ENCODE data around the gene TM6SF1. TPM values are rescaled to one million over a fixed set of nuclear protein-coding genes. Genes with fewer than 3 reads are reported as not detected.
"Not testable (repeated sequence)": the region's sequence is repeated elsewhere in the genome, so short reads cannot be mapped to it uniquely, and the experiment has no call there.

The TM6SF1 gene
- polyA plus RNA-seq, 3 donors = 0.67 to 8.8 (median 5.5) TPM

GRCh38 chr15:83160741-83161140, 53.3 kb downstream of the TM6SF1 start:
- WGBS, 3 donors = 96 to 98% (median 97%) methylated on average over 3 of the region's 3 CpGs
- no peak overlapping the region for H3K27ac ChIP-seq (ENCODE audit: low read depth, low read length)

GRCh38 chr15:83163032-83163431, 55.6 kb downstream of the TM6SF1 start:
- 71 to 86% (median 74%) methylated on average over 4 of the region's 4 CpGs for WGBS, 3 donors
- H3K27ac ChIP-seq (ENCODE audit: low read depth, low read length) = no peak overlapping the region

- WGBS, 3 donors = 79 to 92% (median 81%) methylated on average over 1 of the region's 1 CpG
- H3K27ac ChIP-seq (ENCODE audit: low read depth, low read length) = no peak overlapping the region
Observed at GRCh38 chr15:83164111-83164770, 56.8 kb downstream of the TM6SF1 start.

DNA sequence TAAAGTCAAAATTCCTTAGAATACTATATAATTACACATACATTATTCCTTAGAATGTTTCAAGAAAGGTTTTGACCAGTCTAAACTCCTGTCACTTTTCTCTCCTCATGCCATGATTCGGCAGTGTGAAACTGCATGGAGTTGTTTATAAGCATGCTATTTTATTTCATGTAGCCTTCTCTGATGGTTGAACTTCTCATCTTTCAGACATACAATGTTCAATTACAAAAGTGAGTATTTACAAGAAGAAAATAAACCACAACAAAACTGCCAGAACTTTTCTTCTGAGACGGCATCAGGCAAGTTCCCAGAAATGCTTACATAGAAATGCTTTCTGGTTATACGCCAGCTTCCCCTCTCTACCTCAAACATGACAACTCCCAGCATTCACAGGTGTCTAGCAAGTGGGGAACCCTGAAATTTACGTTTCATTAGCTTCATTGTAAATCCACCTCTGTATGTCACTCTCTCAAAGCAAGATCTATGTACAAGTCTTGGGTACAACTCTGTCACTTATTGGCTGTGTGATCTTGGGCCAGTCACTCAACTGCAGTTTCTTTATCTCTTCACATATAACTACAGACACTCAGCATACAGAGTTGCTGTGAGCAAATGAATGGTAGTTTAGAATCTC, 57.4 kb downstream of the TM6SF1 start:
- 81 to 87% (median 87%) methylated on average over 4 of the region's 4 CpGs for WGBS, 3 donors

GRCh38 chr15:83166218-83166617, 58.8 kb downstream of the TM6SF1 start:
- no peak overlapping the region for H3K27ac ChIP-seq (ENCODE audit: low read depth, low read length)
- WGBS, 3 donors = 90 to 95% (median 95%) methylated on average over 3 of the region's 3 CpGs

More for the DNA sequence above, 57.4 kb downstream of the TM6SF1 start:
- H3K27ac ChIP-seq (ENCODE audit: low read depth, low read length) = no peak overlapping the region

- WGBS, 3 donors = 91 to 96% (median 95%) methylated on average over 2 of the region's 2 CpGs
- H3K27ac ChIP-seq (ENCODE audit: low read depth, low read length) = no peak overlapping the region
Observed at GRCh38 chr15:83166830-83167229, 59.4 kb downstream of the TM6SF1 start.

DNA sequence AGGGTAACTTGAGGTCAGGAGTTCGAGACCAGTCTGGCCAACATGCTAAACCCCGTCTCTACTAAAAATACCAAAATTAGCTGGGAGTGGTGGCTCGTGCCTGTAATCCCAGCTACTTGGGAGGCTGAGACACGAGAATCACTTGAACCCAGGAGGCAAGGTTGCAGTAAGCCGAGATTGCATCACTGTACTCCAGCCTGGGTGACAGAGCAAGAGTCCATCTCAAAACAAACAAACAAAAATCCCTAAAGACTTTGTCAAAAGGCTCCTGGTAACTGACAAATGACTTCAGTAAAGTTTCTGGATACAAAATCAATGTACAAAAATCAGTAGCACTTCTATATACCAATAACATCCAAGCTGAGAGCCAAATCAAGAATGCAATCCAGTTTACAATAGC, 62.1 kb downstream of the TM6SF1 start:
- 95 to 96% (median 96%) methylated on average over 5 of the region's 5 CpGs for WGBS, 3 donors
- not testable (repeated sequence) for H3K27ac ChIP-seq (ENCODE audit: low read depth, low read length)

DNA sequence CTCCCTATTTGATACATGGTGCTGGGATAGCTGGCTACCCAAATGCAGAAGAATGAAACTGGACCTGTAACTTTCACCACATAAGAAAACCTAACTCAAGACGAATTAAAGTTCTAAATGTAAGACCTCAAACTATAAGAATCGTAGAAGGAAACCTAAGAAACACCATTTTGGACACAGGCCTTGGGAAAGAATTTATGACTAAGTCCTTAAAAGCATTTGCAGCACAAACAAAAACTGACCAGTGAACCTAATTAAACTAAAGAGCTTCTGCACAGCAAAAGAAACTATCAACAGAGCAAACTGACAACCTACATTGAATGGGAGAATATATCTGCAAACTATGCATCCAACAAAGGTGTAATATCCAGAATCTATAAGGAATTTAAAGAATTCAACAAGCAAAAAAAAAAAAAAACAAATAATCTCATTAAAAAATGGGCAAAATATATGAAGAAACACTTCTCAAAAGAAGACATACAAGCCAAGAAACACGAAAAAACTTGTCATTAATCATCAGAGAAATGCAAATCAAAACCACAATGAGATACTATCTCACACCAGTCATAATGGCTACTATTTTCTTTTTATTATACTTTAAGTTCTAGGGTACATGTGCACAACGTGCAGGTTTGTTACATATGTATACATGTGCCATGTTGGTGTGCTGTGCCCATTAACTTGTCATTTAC, 63.2 kb downstream of the TM6SF1 start:
- 76 to 81% (median 78%) methylated on average over 4 of the region's 4 CpGs for WGBS, 3 donors
- no peak overlapping the region for H3K27ac ChIP-seq (ENCODE audit: low read depth, low read length)

GRCh38 chr15:83174891-83175290, 67.4 kb downstream of the TM6SF1 start:
- 92 to 96% (median 92%) methylated on average over 1 of the region's 1 CpG for WGBS, 3 donors
- no peak overlapping the region for H3K27ac ChIP-seq (ENCODE audit: low read depth, low read length)

DNA sequence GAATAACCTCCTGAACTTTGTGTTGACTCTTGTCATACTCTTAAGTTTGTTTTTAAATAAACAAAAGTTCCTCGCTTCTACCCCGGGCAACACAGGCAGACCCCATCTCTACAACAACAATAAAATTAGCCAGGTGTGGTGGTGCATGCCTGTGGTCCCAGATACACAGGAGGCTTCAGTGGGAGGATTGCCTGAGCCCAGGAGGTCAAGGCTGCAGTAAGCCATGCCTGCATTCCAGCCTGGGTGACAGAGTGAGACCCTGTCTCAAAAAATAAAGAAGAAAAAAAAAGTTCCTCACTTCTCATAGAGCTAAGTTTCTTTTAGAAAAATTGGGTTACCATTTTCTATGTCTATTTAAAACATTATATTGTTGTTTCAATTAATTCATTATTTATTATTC, 70.9 kb downstream of the TM6SF1 start:
- H3K27ac ChIP-seq (ENCODE audit: low read depth, low read length) = no peak overlapping the region
- WGBS, 3 donors = 71 to 88% (median 84%) methylated on average over 2 of the region's 2 CpGs

- H3K27ac ChIP-seq (ENCODE audit: low read depth, low read length) = no peak overlapping the region
- 89 to 98% (median 95%) methylated on average over 3 of the region's 3 CpGs for WGBS, 3 donors
Observed at GRCh38 chr15:83178869-83179325, 71.5 kb downstream of the TM6SF1 start.

DNA sequence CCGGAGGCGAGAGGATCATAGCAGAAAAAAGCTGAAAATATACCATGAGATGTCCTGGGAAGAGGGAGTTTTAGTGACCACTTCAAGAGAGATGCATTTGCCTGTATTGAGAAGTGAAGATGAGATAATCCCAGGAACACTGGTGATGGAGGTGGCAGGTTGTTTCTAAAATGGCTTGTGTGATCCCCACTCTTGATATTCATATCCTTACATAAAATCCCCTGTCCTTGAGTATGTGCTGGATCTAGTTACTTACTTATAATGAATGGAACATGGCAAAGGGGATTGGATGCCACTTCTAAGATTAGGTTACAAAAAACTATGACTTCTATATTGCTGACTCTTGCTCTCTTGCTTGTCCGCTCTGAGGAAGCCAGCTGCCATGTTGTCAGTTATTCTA, 78.1 kb downstream of the TM6SF1 start:
- WGBS, 3 donors = 95 to 97% (median 96%) methylated on average over 3 of the region's 3 CpGs
- H3K27ac ChIP-seq (ENCODE audit: low read depth, low read length) = no peak overlapping the region

Other genes starting within 250 kb of the TM6SF1 start
- 10 to 100 TPM in 1 of 3 donors, 1 to 10 TPM in 2; 2.8 to 84.9 (median 5.3) TPM for gene HOMER2, start 154.9 kb upstream of the TM6SF1 start, polyA plus RNA-seq
- gene RAMAC, start 121.4 kb upstream of the TM6SF1 start, polyA plus RNA-seq = 10 to 100 TPM; 11.8 to 19.8 (median 13.8) TPM
- 10 to 100 TPM; 14.4 to 53.5 (median 33.6) TPM for gene C15orf40, start 96.0 kb upstream of the TM6SF1 start, polyA plus RNA-seq
- gene BTBD1, start 40.4 kb upstream of the TM6SF1 start, polyA plus RNA-seq = 10 to 100 TPM; 14.6 to 30.6 (median 29.1) TPM
- gene HDGFL3, start 100.2 kb downstream of the TM6SF1 start, polyA plus RNA-seq = 10 to 100 TPM in 2 of 3 donors, 1 to 10 TPM in 1; 3.4 to 34.4 (median 12.2) TPM
- 1 to 10 TPM in 2 of 3 donors, under 1 TPM in 1; 0.05 to 1.6 (median 1.5) TPM for gene BNC1, start 177.0 kb downstream of the TM6SF1 start, polyA plus RNA-seq